GM12878 (cell line): ENCODE results near the gene GH2. TPM values are rescaled to one million over a fixed set of nuclear protein-coding genes. Genes with fewer than 3 reads are reported as not detected.

Experiments used
- ATAC-seq: fragments of 200-7000 bp; cut with Tn5 transposase; 3 replicates; pipeline ENCODE4 v1.9.1; 2020; ENCODE audit warnings: mild to moderate bottlenecking, moderate library complexity
- BruUV-seq: library from RNA; stranded (reverse); fragments of 400-500 nt; replicated peaks from 2 replicates; lab custom pipeline; 2021; lab: Mats Ljungman, UMichigan
- CTCF ChIA-PET: fragments of 300-600 bp; sonication (Branson Sonifier 250); formaldehyde crosslinking; extraction: SDS; loops from one replicate; lab custom pipeline; 2021; ENCODE audit warnings: inconsistent platforms; lab: Yijun Ruan, JAX
- POLR2A ChIA-PET: fragments of 350-600 bp; formaldehyde crosslinking; extraction: SDS; loops from one replicate; lab custom pipeline; 2021; ENCODE audit warnings: inconsistent platforms; lab: Charles Lee
- RAD21 ChIA-PET: fragments of 300-600 bp; sonication (Branson Sonifier 250); formaldehyde crosslinking; loops from one replicate; lab custom pipeline; 2023; ENCODE audit warnings: antibody characterized with exemption; ENCODE audit not compliant: unreplicated experiment; lab: Charles Lee
- SMC1A ChIA-PET: fragments of 300-600 bp; sonication (Branson Sonifier 250); formaldehyde crosslinking; loops from one replicate; lab custom pipeline; 2023; ENCODE audit not compliant: unreplicated experiment, uncharacterized antibody; lab: Charles Lee
- DNase-seq: peaks from one replicate; pipeline ENCODE4 v3.0.0-alpha.2; 2011; ENCODE audit warnings: low read depth, low spot score
- FAIRE-seq: peaks from 3 replicates; lab custom pipeline; 2011; peaks lifted over from hg19 to GRCh38; lab: Jason Lieb, UNC
- H2AFZ ChIP-seq: 2 replicates; pipeline ENCODE4 v1.6.0; 2011; ENCODE audit warnings: low read depth, low read length, control low read depth; ENCODE audit not compliant: control insufficient read depth
- H3K27ac ChIP-seq: 2 replicates; pipeline ENCODE4 v1.5.1; 2011; ENCODE audit warnings: control low read depth; ENCODE audit not compliant: control insufficient read depth, insufficient read depth
- H3K27me3 ChIP-seq, 2 experiments: replicated peaks in 1 of 2; 2 replicates each; pipeline versions ENCODE4 v1.6.0 to v1.6.1; 2011; ENCODE audit warnings: low read length in 1 of 2; ENCODE audit not compliant: control insufficient read depth in 2 of 2, insufficient read depth in 2 of 2
- H3K36me3 ChIP-seq, 2 experiments: 2 replicates each; pipeline ENCODE4 v1.5.1; 2011; ENCODE audit warnings: low read length in 1 of 2; ENCODE audit not compliant: control insufficient read depth in 2 of 2, insufficient read depth in 2 of 2
- H3K4me1 ChIP-seq: 2 replicates; pipeline ENCODE4 v1.6.1; 2011; ENCODE audit warnings: mild to moderate bottlenecking, low read length, moderate library complexity, mixed read lengths; ENCODE audit not compliant: control insufficient read depth, insufficient read depth
- H3K4me2 ChIP-seq: 2 replicates; pipeline ENCODE4 v1.6.0; 2011; ENCODE audit warnings: control low read depth; ENCODE audit not compliant: control insufficient read depth, insufficient read depth
- H3K4me3 ChIP-seq: fragments of 200-600 bp; sonication (generic); 2 replicates; pipeline ENCODE4 v1.5.1; 2016
- H3K79me2 ChIP-seq: 2 replicates; pipeline ENCODE4 v1.6.0; 2011; ENCODE audit warnings: low read length; ENCODE audit not compliant: control insufficient read depth, insufficient read depth
- H3K9ac ChIP-seq: 2 replicates; pipeline ENCODE4 v1.8.0; 2011; ENCODE audit warnings: low read length, control low read depth, mixed read lengths; ENCODE audit not compliant: control insufficient read depth, insufficient read depth
- H3K9me3 ChIP-seq: replicated peaks from 3 replicates; pipeline ENCODE4 v1.5.1; 2011; ENCODE audit warnings: mild to moderate bottlenecking, low read length; ENCODE audit not compliant: control insufficient read depth, insufficient read depth
- H4K20me1 ChIP-seq: 2 replicates; pipeline ENCODE4 v1.6.0; 2011; ENCODE audit not compliant: control insufficient read depth, insufficient read depth
- MEF2A ChIP-seq: IDR thresholded peaks from 2 replicates; pipeline ENCODE4 v1.6.1; 2011; ENCODE audit warnings: low read depth, mild to moderate bottlenecking, low read length, moderate library complexity; ENCODE audit not compliant: insufficient read depth
- MTA3 ChIP-seq: IDR thresholded peaks from 2 replicates; pipeline ENCODE4 v1.6.1; 2012; ENCODE audit warnings: low read length, inconsistent platforms, borderline replicate concordance
- POLR2A ChIP-seq: IDR thresholded peaks from 2 replicates; pipeline ENCODE4 v1.6.1; 2011; ENCODE audit warnings: low read depth, mild to moderate bottlenecking, low read length
- POLR2AphosphoS2 ChIP-seq: IDR thresholded peaks from 2 replicates; pipeline ENCODE4 v1.6.1; 2011; ENCODE audit warnings: low read depth, mild to moderate bottlenecking, low read length, improper control_type of control experiment, moderate library complexity
- WGBS: methylation state at CpG from one replicate; pipeline ENCODE4 v1.1.6; 2016; ENCODE audit warnings: low lambda C conversion rate; ENCODE audit not compliant: insufficient replicate concordance, insufficient coverage; ENCODE audit errors: missing lambda C conversion rate; 5-methylcytosine and 5-hydroxymethylcytosine counted together
- in situ Hi-C: fragments of 300-500 bp; cut with MboI; formaldehyde crosslinking; loops from 9 replicates; pipeline ENCODE4 v1.14.3; 2018; ENCODE audit warnings: mixed read lengths
- intact Hi-C: fragments of 100-400 bp; cut with micrococcal nuclease; formaldehyde crosslinking; loops from one replicate; pipeline ENCODE4 v1.14.2; 2022; ENCODE audit not compliant: unreplicated experiment
- polyA plus RNA-seq, 11 experiments: library from polyadenylated mRNA; depleted of rRNA in 4 of 11; unstranded in 6 of 11; stranded (reverse) in 5 of 11; fragments of >200 nt; fragmentation: Nextera tagmentation in 4 of 11; fragmentation: Illumina TruSeq in 1 of 11; extraction: Ambion mirVana in 4 of 11; extraction: Trizol in 1 of 11; gene quantifications; 1 replicate in 1 of 11; 2 replicates in 10 of 11; pipeline versions ENCODE4 v1.2.1 to v1.2.3, GENCODE V29; 2011 to 2016; ENCODE audit warnings: inconsistent platforms in 2 of 11, missing spikeins in 2 of 11, low read depth in 1 of 11
- total RNA-seq, 4 experiments: library from RNA; depleted of rRNA in 3 of 4; stranded (reverse); fragments of >200 nt in 3 of 4; fragmentation: Illumina TruSeq in 1 of 4; extraction: Trizol in 1 of 4; gene quantifications; 2 replicates each; pipeline versions ENCODE4 v1.2.1 to v1.2.3, GENCODE V29; 2013 to 2021
- TF ChIP-seq, protein P1 (sequence below): fragments of 450-650 bp; IDR thresholded peaks from 2 replicates; pipeline ENCODE4 v1.6.1; 2018; ENCODE audit warnings: mild to moderate bottlenecking, low read depth, moderate library complexity; ENCODE audit not compliant: partially characterized antibody
- TF ChIP-seq, protein P2 (sequence below): IDR thresholded peaks from 2 replicates; pipeline ENCODE4 v1.6.1; 2011; ENCODE audit warnings: mild to moderate bottlenecking, low read depth, low read length, moderate library complexity; ENCODE audit not compliant: insufficient replicate concordance

GH2 gene
- total and polyA plus RNA-seq, 10 of the 15 experiments (the other 5 are each of a cell fraction or from before 2014, with no cell fraction given), result not detected

DNA sequence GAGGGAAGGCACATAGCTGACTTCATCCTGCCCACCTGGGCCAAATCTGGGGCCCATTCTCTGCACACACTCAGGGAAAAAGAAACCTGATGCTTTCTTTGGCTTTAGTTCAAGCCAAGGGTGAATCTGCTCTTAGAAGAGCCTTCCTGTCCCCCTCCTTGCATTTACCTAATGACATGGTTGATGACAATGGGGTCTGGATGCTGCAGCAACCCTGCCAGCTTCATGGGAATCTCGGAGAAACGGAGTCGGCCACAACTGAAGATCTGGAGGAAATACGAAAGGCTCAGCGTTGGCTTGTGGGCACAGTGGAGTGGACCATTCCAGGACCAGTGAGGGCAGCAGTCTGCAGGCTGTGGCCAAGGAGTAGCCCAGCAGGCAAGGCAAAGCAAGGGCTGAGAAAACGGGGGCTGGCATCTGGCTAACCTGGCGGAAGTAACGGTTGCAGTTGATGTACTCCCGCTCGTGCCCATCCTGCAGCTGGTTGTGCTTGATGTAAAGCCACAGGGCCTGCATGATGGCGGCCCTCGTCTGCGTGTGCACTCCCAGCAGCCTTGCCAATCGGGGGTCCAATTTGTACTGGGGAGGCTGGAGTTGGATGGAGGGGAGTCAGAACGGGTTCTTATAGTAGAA lies 47.9 kb downstream of the GH2 start:
- CTCF ChIA-PET, result interaction anchor here (0.8 to 2.3 kb wide), 12 partner anchors 7 to 267 kb away, joined by 3 to 8 read pairs (median 4); no protein-coding TSS in a partner anchor
- Histone ChIP-seq H3K36me3 (peaks cover 35 to 48% of the 10 kb centered on the region in 2 experiments), H3K27ac (no peak overlapping the region), H3K27me3 (no peaks in the 10 kb centered on the region), H3K4me2 (no peak overlapping the region), H4K20me1 (no peaks in the 10 kb centered on the region), H3K4me3 (no peak overlapping the region), H3K9ac (no peak overlapping the region), H3K9me3 (no peaks in the 10 kb centered on the region), H3K79me2 (peaks cover 27% of the 10 kb centered on the region), H3K4me1 (peaks cover 6% of the 10 kb centered on the region; the same call in 1 of the 2 replicates), H2AFZ (no peak overlapping the region)
- SMC1A ChIA-PET, result interaction anchor here (0.5 to 1.0 kb wide), 3 partner anchors 82 to 151 kb away, joined by 3 read pairs; no protein-coding TSS in a partner anchor
- intact Hi-C loops, result no loop called here
- DNase-seq, result no peak
- BruUV-seq, result no TSS peak
- WGBS, result 90% methylated on average over 15 of the region's 15 CpGs
- RAD21 ChIA-PET, result interaction anchor here (1.2 kb wide), 2 partner anchors 44 to 222 kb away, joined by 3 to 4 read pairs; no protein-coding TSS in a partner anchor
- ATAC-seq, result no peak
- no peak for FAIRE-seq
- POLR2A ChIA-PET, result interaction anchor here (0.7 to 1.0 kb wide), 2 partner anchors 9 to 60 kb away, joined by 3 read pairs; partner anchors contain the start of genes CCDC47 and SMARCD2
- no peak for TF ChIP-seq MTA3
- peak; percentile 37; the same call in 1 of the 2 replicates for TF ChIP-seq POLR2A
- in situ Hi-C loops, result loop anchor here (25.0 kb wide), 1 partner anchor 397 kb away; the partner anchor contains the start of gene CYB561

GRCh38 chr17:63833026-63833740 lies 48.6 kb downstream of the GH2 start:
- intact Hi-C loops, result no loop called here
- Histone ChIP-seq H3K4me2 (no peak overlapping the region), H3K4me1 (peaks cover 10% of the 10 kb centered on the region), H3K79me2 (peaks cover 27% of the 10 kb centered on the region), H3K9me3 (no peaks in the 10 kb centered on the region), H3K36me3 (peaks cover 37 to 48% of the 10 kb centered on the region in 2 experiments), H2AFZ (no peak overlapping the region), H3K27me3 (no peaks in the 10 kb centered on the region), H4K20me1 (no peaks in the 10 kb centered on the region), H3K27ac (no peak overlapping the region), H3K4me3 (no peak overlapping the region), H3K9ac (no peak overlapping the region)
- TF ChIP-seq POLR2AphosphoS2 (no peak), MEF2A (no peak), POLR2A (peak; percentile 11; the same call in 1 of the 2 replicates)
- TF ChIP-seq, protein P1, sequence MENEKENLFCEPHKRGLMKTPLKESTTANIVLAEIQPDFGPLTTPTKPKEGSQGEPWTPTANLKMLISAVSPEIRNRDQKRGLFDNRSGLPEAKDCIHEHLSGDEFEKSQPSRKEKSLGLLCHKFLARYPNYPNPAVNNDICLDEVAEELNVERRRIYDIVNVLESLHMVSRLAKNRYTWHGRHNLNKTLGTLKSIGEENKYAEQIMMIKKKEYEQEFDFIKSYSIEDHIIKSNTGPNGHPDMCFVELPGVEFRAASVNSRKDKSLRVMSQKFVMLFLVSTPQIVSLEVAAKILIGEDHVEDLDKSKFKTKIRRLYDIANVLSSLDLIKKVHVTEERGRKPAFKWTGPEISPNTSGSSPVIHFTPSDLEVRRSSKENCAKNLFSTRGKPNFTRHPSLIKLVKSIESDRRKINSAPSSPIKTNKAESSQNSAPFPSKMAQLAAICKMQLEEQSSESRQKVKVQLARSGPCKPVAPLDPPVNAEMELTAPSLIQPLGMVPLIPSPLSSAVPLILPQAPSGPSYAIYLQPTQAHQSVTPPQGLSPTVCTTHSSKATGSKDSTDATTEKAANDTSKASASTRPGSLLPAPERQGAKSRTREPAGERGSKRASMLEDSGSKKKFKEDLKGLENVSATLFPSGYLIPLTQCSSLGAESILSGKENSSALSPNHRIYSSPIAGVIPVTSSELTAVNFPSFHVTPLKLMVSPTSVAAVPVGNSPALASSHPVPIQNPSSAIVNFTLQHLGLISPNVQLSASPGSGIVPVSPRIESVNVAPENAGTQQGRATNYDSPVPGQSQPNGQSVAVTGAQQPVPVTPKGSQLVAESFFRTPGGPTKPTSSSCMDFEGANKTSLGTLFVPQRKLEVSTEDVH, result no peak
- TF ChIP-seq, protein P2, sequence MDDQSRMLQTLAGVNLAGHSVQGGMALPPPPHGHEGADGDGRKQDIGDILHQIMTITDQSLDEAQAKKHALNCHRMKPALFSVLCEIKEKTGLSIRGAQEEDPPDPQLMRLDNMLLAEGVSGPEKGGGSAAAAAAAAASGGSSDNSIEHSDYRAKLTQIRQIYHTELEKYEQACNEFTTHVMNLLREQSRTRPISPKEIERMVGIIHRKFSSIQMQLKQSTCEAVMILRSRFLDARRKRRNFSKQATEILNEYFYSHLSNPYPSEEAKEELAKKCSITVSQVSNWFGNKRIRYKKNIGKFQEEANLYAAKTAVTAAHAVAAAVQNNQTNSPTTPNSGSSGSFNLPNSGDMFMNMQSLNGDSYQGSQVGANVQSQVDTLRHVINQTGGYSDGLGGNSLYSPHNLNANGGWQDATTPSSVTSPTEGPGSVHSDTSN, result no peak
- ATAC-seq (no peak), FAIRE-seq (no peak), DNase-seq (no peak)
- CTCF ChIA-PET, result interaction anchor here (0.7 to 2.2 kb wide), 3 partner anchors 11 to 65 kb away, joined by 3 to 8 read pairs (median 3); no protein-coding TSS in a partner anchor
- in situ Hi-C loops, result loop anchor here (25.0 kb wide), 1 partner anchor 396 kb away; the partner anchor contains the start of gene CYB561
- SMC1A ChIA-PET, result interaction anchor here (0.5 kb wide), 2 partner anchors 81 to 135 kb away, joined by 3 read pairs; no protein-coding TSS in a partner anchor
- no TSS peak for BruUV-seq
- 94% methylated on average over 14 of the region's 14 CpGs for WGBS
- RAD21 ChIA-PET, result no interaction called here
- POLR2A ChIA-PET, result interaction anchor here (1.0 to 1.1 kb wide), 2 partner anchors 8 to 60 kb away, joined by 3 read pairs; partner anchors contain the start of gene CCDC47
